Measurements from ENCODE around the gene APP. TPM values are rescaled to one million over a fixed set of nuclear protein-coding genes. Genes with fewer than 3 reads are reported as not detected.

APP gene
- total RNA-seq, 4 donors from 2014 or later, result 471 to 1,291 (median 672) TPM

DNA sequence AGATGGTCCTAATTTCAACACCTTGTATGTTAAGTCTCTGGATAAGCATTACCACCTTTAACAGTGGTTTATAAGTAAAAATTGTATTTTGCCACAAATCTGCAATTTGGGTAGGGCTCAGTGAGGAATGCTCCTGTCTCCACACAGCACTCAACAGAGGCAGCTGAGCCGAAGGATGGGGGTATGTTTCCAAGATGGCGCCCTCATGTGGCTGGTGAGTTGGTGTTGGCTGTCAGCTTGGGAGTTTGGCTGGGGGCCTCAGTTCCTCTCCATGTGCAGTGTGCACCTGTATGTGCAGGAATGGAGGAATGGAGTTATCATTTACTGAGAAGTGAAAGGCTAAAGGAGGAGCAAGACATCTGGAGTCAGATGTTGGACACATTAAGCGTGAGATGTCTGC is 299.0 kb downstream of the APP start:
- 92 to 93% methylated on average over 2 to 3 of the region's 3 CpGs for WGBS, 2 donors (ENCODE audit: low coverage in 1 of 2)
- intact Hi-C loops (cut with DNase I; ENCODE audit: low total_unique reads), result no loop called here

DNA sequence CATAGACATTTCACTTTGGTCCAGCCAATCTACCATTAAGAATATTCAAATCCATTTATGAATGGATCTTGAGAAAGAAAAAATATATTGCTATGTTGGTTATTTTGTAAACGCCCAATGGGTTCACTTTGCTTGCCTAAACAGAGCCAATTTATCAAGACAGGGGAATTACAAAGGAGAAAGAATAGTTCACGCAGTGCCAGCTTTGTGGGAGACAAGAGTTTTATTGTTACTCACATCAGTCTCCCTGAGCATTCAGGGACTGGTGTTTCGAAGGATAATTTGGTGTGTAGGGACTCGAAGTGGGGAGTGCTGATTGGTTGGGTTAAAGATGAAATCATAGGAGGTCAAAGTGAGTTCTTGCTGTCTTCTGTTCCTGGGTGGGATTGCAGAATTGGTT is 300.5 kb downstream of the APP start:
- WGBS, 2 donors (ENCODE audit: low coverage in 1 of 2), result 84 to 87% methylated on average over 4 of the region's 4 CpGs
- Histone ChIP-seq H3K4me3 (no peak overlapping the region), H3K9me3 (no peaks in the 10 kb centered on the region), H3K27ac (no peak overlapping the region), H3K36me3 (no peaks in the 10 kb centered on the region), H3K27me3 (no peaks in the 10 kb centered on the region), H3K4me1 (peaks cover 0 to 5% (median 0%) of the 10 kb centered on the region in 4 donors)
- in situ Hi-C loops (cut with MboI; ENCODE audit: low pct_ligation_motif_present in 1 of 4, low pct_unique_long_range_greater_than_20kb in 1 of 4, low sequenced_read_pairs in 3 of 4) (no loop called here), intact Hi-C loops (cut with DNase I; ENCODE audit: low total_unique reads) (no loop called here)
- no peak for DNase-seq
- TF ChIP-seq EP300 (IDR thresholded peaks at IDR 0.05; ENCODE audit: low read depth), result no peak
- TF ChIP-seq CTCF (IDR thresholded peaks at IDR 0.05), result no peak
- TF ChIP-seq POLR2AphosphoS5 (IDR thresholded peaks at IDR 0.05), result no peak
- no peak for TF ChIP-seq POLR2A (IDR thresholded peaks at IDR 0.05)

More for the DNA sequence above, 299.0 kb downstream of the APP start:
- TF ChIP-seq POLR2AphosphoS5 (IDR thresholded peaks at IDR 0.05), result no peak
- no peak for TF ChIP-seq CTCF (IDR thresholded peaks at IDR 0.05)
- TF ChIP-seq EP300 (IDR thresholded peaks at IDR 0.05; ENCODE audit: low read depth), result no peak
- TF ChIP-seq POLR2A (IDR thresholded peaks at IDR 0.05), result no peak
- Histone ChIP-seq H3K9me3 (no peaks in the 10 kb centered on the region), H3K27ac (no peak overlapping the region), H3K36me3 (no peaks in the 10 kb centered on the region), H3K4me3 (no peak overlapping the region), H3K27me3 (no peaks in the 10 kb centered on the region), H3K4me1 (peaks cover 0 to 5% (median 0%) of the 10 kb centered on the region in 4 donors)
- DNase-seq, result no peak
- in situ Hi-C loops (cut with MboI; ENCODE audit: low pct_ligation_motif_present in 1 of 4, low pct_unique_long_range_greater_than_20kb in 1 of 4, low sequenced_read_pairs in 3 of 4), result no loop called here

DNA sequence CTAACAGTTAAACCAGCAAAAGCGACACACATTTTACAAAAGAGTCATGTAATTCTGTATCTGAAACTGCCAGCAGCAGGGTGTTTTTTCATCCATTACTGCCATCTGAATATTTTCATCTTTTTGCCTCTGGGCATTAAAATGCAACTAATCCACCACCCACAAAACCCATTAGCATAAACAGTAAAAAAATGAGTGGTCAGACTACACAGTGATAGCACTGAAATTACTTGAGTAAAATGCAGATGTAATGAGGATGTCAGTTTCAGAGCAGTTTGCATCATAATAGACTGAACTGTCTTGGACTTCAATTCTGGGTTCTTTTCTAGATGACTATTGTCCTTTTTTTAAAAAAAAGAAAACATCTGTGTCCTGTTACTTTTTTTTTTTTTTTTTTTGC is 303.5 kb downstream of the APP start:
- Histone ChIP-seq H3K4me1 (peaks cover 0 to 5% (median 2%) of the 10 kb centered on the region in 4 donors), H3K4me3 (no peak overlapping the region), H3K36me3 (no peaks in the 10 kb centered on the region), H3K9me3 (no peaks in the 10 kb centered on the region), H3K27ac (no peak overlapping the region), H3K27me3 (no peaks in the 10 kb centered on the region)
- no peak for DNase-seq
- 84 to 100% methylated on average over 1 of the region's 1 CpG for WGBS, 2 donors (ENCODE audit: low coverage in 1 of 2)
- intact Hi-C loops (cut with DNase I; ENCODE audit: low total_unique reads) (no loop called here), in situ Hi-C loops (cut with MboI; ENCODE audit: low pct_ligation_motif_present in 1 of 4, low pct_unique_long_range_greater_than_20kb in 1 of 4, low sequenced_read_pairs in 3 of 4) (no loop called here)
- TF ChIP-seq CTCF (IDR thresholded peaks at IDR 0.05), result no peak
- no peak for TF ChIP-seq POLR2AphosphoS5 (IDR thresholded peaks at IDR 0.05)
- no peak for TF ChIP-seq POLR2A (IDR thresholded peaks at IDR 0.05)
- TF ChIP-seq EP300 (IDR thresholded peaks at IDR 0.05; ENCODE audit: low read depth), result no peak

- DNase-seq, result no peak
- 84 to 93% methylated on average over 3 to 4 of the region's 4 CpGs for WGBS, 2 donors (ENCODE audit: low coverage in 1 of 2)
- TF ChIP-seq POLR2AphosphoS5 (IDR thresholded peaks at IDR 0.05) (no peak), POLR2A (IDR thresholded peaks at IDR 0.05) (no peak), EP300 (IDR thresholded peaks at IDR 0.05; ENCODE audit: low read depth) (no peak), CTCF (IDR thresholded peaks at IDR 0.05) (no peak)
- in situ Hi-C loops (cut with MboI; ENCODE audit: low pct_ligation_motif_present in 1 of 4, low pct_unique_long_range_greater_than_20kb in 1 of 4, low sequenced_read_pairs in 3 of 4) (no loop called here), intact Hi-C loops (cut with DNase I; ENCODE audit: low total_unique reads) (no loop called here)
- Histone ChIP-seq H3K4me1 (peaks cover 0 to 5% (median 2%) of the 10 kb centered on the region in 4 donors), H3K9me3 (no peaks in the 10 kb centered on the region), H3K27me3 (no peaks in the 10 kb centered on the region), H3K27ac (no peak overlapping the region), H3K4me3 (no peak overlapping the region), H3K36me3 (no peaks in the 10 kb centered on the region)
These were observed 306.8 kb downstream of the APP start for GRCh38 chr21:25863747-25864146.
